ENCODE data around the gene OBSCN.

Gene OBSCN

GRCh38 chr1:228366866-228367741 is 159.3 kb downstream of the OBSCN start:
- TF ChIP-seq CTCF (conservative IDR thresholded peaks at IDR 0.05): no peak
- H3K27ac ChIP-seq: no peak overlapping the region

- no peak overlapping the region for H3K27ac ChIP-seq
- TF ChIP-seq CTCF (conservative IDR thresholded peaks at IDR 0.05): no peak
Observed at GRCh38 chr1:228367798-228368791, 160.3 kb downstream of the OBSCN start.

- TF ChIP-seq CTCF (conservative IDR thresholded peaks at IDR 0.05): no peak
- no peak overlapping the region for H3K27ac ChIP-seq
Observed at GRCh38 chr1:228368801-228369607, 161.2 kb downstream of the OBSCN start.

GRCh38 chr1:228369608-228370438 is 162.0 kb downstream of the OBSCN start:
- TF ChIP-seq CTCF (conservative IDR thresholded peaks at IDR 0.05): no peak
- no peak overlapping the region for H3K27ac ChIP-seq

GRCh38 chr1:228370439-228370940 is 162.6 kb downstream of the OBSCN start:
- H3K27ac ChIP-seq: no peak overlapping the region
- TF ChIP-seq CTCF (conservative IDR thresholded peaks at IDR 0.05): no peak

GRCh38 chr1:228370941-228371740 is 163.3 kb downstream of the OBSCN start:
- H3K27ac ChIP-seq: no peak overlapping the region

More at GRCh38 chr1:228370941-228371740, 163.3 kb downstream of the OBSCN start:
- TF ChIP-seq CTCF (conservative IDR thresholded peaks at IDR 0.05): no peak

Data from VCaP (cell line).